HG02943 (cell line): ENCODE data around the gene FOXO6.
"Not testable (repeated sequence)": the region's sequence is repeated elsewhere in the genome, so short reads cannot be mapped to it uniquely, and the experiment has no call there.

Experiments
- ATAC-seq: cut with Tn5 transposase; IDR thresholded peaks from one replicate; pipeline ENCODE4 v1.9.1; 2021; ENCODE audit warnings: mild to moderate bottlenecking, low read depth, moderate library complexity; ENCODE audit not compliant: unreplicated experiment

Gene FOXO6

GRCh38 chr1:41328780-41329640 is 32.2 kb upstream of the FOXO6 start:
- ATAC-seq, result no peak

GRCh38 chr1:41329662-41330587 is 31.3 kb upstream of the FOXO6 start:
- no peak for ATAC-seq

- no peak for ATAC-seq
Measured at GRCh38 chr1:41330588-41331545, 30.4 kb upstream of the FOXO6 start.

GRCh38 chr1:41331546-41331917 is 29.7 kb upstream of the FOXO6 start:
- no peak for ATAC-seq

- ATAC-seq, result not testable (repeated sequence)
Measured at GRCh38 chr1:41332161-41332560, 29.1 kb upstream of the FOXO6 start.

GRCh38 chr1:41333146-41333784 is 28.0 kb upstream of the FOXO6 start:
- ATAC-seq, result no peak

GRCh38 chr1:41338820-41339219 is 22.4 kb upstream of the FOXO6 start:
- ATAC-seq, result no peak

GRCh38 chr1:41340655-41341364 is 20.4 kb upstream of the FOXO6 start:
- no peak for ATAC-seq

GRCh38 chr1:41341365-41341683 is 19.9 kb upstream of the FOXO6 start:
- no peak for ATAC-seq

- ATAC-seq, result no peak
Measured at GRCh38 chr1:41341772-41342562, 19.3 kb upstream of the FOXO6 start.

- ATAC-seq, result no peak
Measured at GRCh38 chr1:41342774-41343355, 18.4 kb upstream of the FOXO6 start.

- ATAC-seq, result no peak
Measured at GRCh38 chr1:41343790-41344699, 17.2 kb upstream of the FOXO6 start.

- ATAC-seq, result no peak
Measured at GRCh38 chr1:41344708-41345159, 16.5 kb upstream of the FOXO6 start.

- no peak for ATAC-seq
Measured at GRCh38 chr1:41345434-41346075, 15.7 kb upstream of the FOXO6 start.

- no peak for ATAC-seq
Measured at GRCh38 chr1:41347276-41347675, 14.0 kb upstream of the FOXO6 start.

GRCh38 chr1:41348394-41348793 is 12.8 kb upstream of the FOXO6 start:
- no peak for ATAC-seq
